AG09309 (cell line): ENCODE measurements around the gene EZH1.

Experiments
- DNase-seq: peaks from one replicate; pipeline ENCODE4 v3.0.0-alpha.2; 2010; ENCODE audit warnings: low read depth
- H3K4me3 ChIP-seq: 2 replicates; pipeline ENCODE4 v1.5.1; 2011; ENCODE audit warnings: mild to moderate bottlenecking, low read depth, low read length, moderate library complexity; ENCODE audit not compliant: control insufficient read depth
- CTCF ChIP-seq: IDR thresholded peaks from 2 replicates; pipeline ENCODE4 v1.5.1; 2011; ENCODE audit warnings: mild to moderate bottlenecking, low read depth, low read length, inconsistent platforms; ENCODE audit not compliant: insufficient read depth, control insufficient read depth; ENCODE audit errors: missing control alignments

The EZH1 gene

GRCh38 chr17:42698736-42699414 lies 46.0 kb downstream of the EZH1 start:
- TF ChIP-seq CTCF = no peak
- no peak overlapping the region for H3K4me3 ChIP-seq
- no peak for DNase-seq

DNA sequence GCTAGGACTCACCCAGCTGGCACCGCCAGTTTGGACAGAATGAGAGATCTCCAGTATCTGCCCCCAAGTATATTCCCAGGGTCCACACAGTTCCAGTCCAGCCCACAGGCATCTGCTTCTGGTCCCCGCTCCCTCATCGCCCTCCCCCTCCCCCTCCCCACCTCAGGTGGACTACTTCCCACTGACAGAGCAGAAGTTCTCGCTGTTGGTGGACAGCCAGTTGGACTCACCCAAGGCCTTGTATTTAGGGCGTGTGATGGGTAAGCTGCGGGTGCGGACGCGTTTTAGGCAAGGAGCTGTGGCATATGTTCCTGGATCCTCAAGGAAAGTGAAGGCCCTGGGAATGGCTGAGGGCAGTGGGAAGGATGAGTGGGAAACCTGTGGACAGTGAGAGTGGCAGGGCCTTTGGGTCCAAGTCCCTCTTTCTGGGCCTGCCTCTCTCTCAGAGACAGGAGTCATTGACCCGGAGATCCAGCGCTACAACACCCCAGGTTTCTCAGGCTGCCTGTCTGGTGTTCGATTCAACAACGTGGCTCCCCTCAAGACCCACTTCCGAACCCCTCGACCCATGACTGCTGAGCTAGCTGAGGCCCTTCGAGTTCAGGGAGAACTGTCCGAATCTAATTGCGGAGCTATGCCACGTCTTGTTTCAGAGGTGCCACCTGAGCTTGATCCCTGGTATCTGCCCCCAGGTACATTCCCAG lies 47.6 kb downstream of the EZH1 start:
- DNase-seq = no peak
- no peak for TF ChIP-seq CTCF
- H3K4me3 ChIP-seq = no peak overlapping the region

DNA sequence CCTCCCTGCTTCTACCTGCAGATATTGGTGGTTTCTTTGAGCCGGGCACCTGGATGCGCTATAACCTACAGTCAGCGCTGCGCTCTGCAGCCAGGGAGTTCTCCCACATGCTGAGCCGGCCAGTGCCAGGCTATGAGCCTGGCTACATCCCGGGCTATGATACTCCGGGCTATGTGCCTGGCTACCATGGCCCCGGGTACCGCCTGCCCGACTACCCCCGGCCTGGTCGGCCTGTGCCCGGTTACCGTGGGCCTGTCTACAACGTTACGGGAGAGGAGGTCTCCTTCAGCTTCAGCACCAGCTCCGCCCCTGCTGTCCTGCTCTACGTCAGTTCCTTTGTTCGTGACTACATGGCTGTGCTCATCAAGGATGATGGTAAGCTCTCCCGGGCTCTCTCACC lies 49.3 kb downstream of the EZH1 start:
- no peak for TF ChIP-seq CTCF
- no peak for DNase-seq
- H3K4me3 ChIP-seq = no peak overlapping the region

DNA sequence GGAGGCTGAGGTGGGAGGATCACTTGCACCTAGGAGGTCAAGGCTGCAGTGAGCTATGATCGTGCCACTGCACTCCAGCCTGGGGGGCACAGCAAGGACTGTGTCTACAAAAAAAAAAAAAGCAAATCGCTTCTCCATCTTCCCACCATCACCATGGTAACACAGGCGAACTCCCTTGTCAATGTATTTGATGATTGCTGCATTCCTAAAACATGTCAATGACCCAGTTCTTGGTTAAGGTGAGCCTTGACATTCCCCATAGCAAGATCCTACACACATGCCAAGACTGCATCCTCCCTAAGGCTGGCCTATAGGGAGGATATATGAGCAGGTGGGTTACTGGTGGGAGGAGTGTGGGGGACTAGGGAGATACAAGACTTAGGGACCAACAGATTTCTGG lies 50.3 kb downstream of the EZH1 start:
- TF ChIP-seq CTCF = no peak
- H3K4me3 ChIP-seq = no peak overlapping the region
- no peak for DNase-seq

GRCh38 chr17:42692489-42692888 lies 52.4 kb downstream of the EZH1 start:
- no peak overlapping the region for H3K4me3 ChIP-seq
- TF ChIP-seq CTCF = no peak
- DNase-seq = no peak

- no peak for DNase-seq
- TF ChIP-seq CTCF = no peak
- no peak overlapping the region for H3K4me3 ChIP-seq
Observed at GRCh38 chr17:42691021-42691545, 53.8 kb downstream of the EZH1 start.

GRCh38 chr17:42690596-42690995 lies 54.2 kb downstream of the EZH1 start:
- TF ChIP-seq CTCF = no peak

More at GRCh38 chr17:42690596-42690995, 54.2 kb downstream of the EZH1 start:
- H3K4me3 ChIP-seq = no peak overlapping the region
- no peak for DNase-seq
